Superior temporal gyrus (tissue), 1 donor: ENCODE data around the gene ZCCHC10.
"Not testable (repeated sequence)": the region's sequence is repeated elsewhere in the genome, so short reads cannot be mapped to it uniquely, and the experiment has no call there.

Experiments
- DNase-seq: peaks from one replicate; pipeline ENCODE4 v3.0.0-alpha.2; 2016; ENCODE audit errors: extremely low spot score

The ZCCHC10 gene

GRCh38 chr5:133025804-133026663 lies at the start of gene ZCCHC10:
Gene ZCCHC10 (minus strand): TSS chr5:133026549. CDS start chr5:133026537, 12 bp downstream.
- peak; percentile 94 for DNase-seq

GRCh38 chr5:133075572-133076536 lies 49.5 kb upstream of the ZCCHC10 start:
- DNase-seq, result no peak

- DNase-seq, result no peak
Observed at GRCh38 chr5:133072021-133072420, 45.7 kb upstream of the ZCCHC10 start.

GRCh38 chr5:133066045-133066444 lies 39.7 kb upstream of the ZCCHC10 start:
- DNase-seq, result no peak

GRCh38 chr5:133065471-133065870 lies 39.1 kb upstream of the ZCCHC10 start:
- no peak for DNase-seq

- no peak for DNase-seq
Observed at GRCh38 chr5:133063965-133064364, 37.6 kb upstream of the ZCCHC10 start.

GRCh38 chr5:133062276-133062675 lies 35.9 kb upstream of the ZCCHC10 start:
- DNase-seq, result no peak

- peak; percentile 6 for DNase-seq
Observed at GRCh38 chr5:133059621-133060020, 33.3 kb upstream of the ZCCHC10 start.

- no peak for DNase-seq
Observed at GRCh38 chr5:133056891-133057290, 30.5 kb upstream of the ZCCHC10 start.

- no peak for DNase-seq
Observed at GRCh38 chr5:133054697-133055471, 28.5 kb upstream of the ZCCHC10 start.

- DNase-seq, result no peak
Observed at GRCh38 chr5:133053448-133053847, 27.1 kb upstream of the ZCCHC10 start.

GRCh38 chr5:133052317-133053175 lies 26.2 kb upstream of the ZCCHC10 start:
- DNase-seq, result peak; percentile 29

- peak; percentile 100 for DNase-seq
Observed at GRCh38 chr5:133051542-133052316, 25.4 kb upstream of the ZCCHC10 start, which contains the start of gene HSPA4. Gene HSPA4 (plus strand): TSS chr5:133052013. CDS start chr5:133052251, 238 bp downstream.

GRCh38 chr5:133051061-133051541 lies 24.8 kb upstream of the ZCCHC10 start:
- no peak for DNase-seq

- no peak for DNase-seq
Observed at GRCh38 chr5:133050521-133050920, 24.2 kb upstream of the ZCCHC10 start.

GRCh38 chr5:133049726-133050048 lies 23.3 kb upstream of the ZCCHC10 start:
- DNase-seq, result no peak

- DNase-seq, result no peak
Observed at GRCh38 chr5:133048993-133049725, 22.8 kb upstream of the ZCCHC10 start.

GRCh38 chr5:133047404-133047803 lies 21.1 kb upstream of the ZCCHC10 start:
- DNase-seq, result no peak

GRCh38 chr5:133046560-133046959 lies 20.2 kb upstream of the ZCCHC10 start:
- DNase-seq, result not testable (repeated sequence)
